Mammary epithelial cell (primary cell): Measurements from ENCODE around the gene FIS1.

Experiments used
- CTCF ChIP-seq, 2 donors: IDR thresholded peaks in 1 of 2; conservative IDR thresholded peaks in 1 of 2; 2 replicates each; pipeline ENCODE4 v1.5.1; 2011 to 2012; ENCODE audit warnings: inconsistent platforms in 2 of 2, low read length in 2 of 2, mild to moderate bottlenecking in 2 of 2, control low read depth in 1 of 2, low read depth in 1 of 2; ENCODE audit not compliant: insufficient read depth in 1 of 2; ENCODE audit errors: extremely low read depth in 1 of 2
- EZH2 ChIP-seq: IDR thresholded peaks from 2 replicates; pipeline ENCODE4 v1.6.1; 2012; ENCODE audit warnings: low read length, inconsistent platforms, borderline replicate concordance

- TF ChIP-seq CTCF (conservative IDR thresholded peaks at IDR 0.05 in 1 of 2, IDR thresholded peaks at IDR 0.05 in 1 of 2; ENCODE audit: extremely low read depth in 1 of 2, insufficient read depth in 1 of 2, low read depth in 1 of 2, low read length in 2 of 2) (no peak), EZH2 (no peak)
Measured at GRCh38 chr7:101200862-101201599, 43.9 kb downstream of the FIS1 start, which contains the start of gene MOGAT3.
